Left forelimb (tissue), 1 donor: ENCODE measurements around the gene KPRP.

Experiments used
- DNase-seq: peaks from one replicate; pipeline ENCODE4 v3.0.0-alpha.2; 2018; ENCODE audit warnings: low spot score

Gene KPRP, protein sequence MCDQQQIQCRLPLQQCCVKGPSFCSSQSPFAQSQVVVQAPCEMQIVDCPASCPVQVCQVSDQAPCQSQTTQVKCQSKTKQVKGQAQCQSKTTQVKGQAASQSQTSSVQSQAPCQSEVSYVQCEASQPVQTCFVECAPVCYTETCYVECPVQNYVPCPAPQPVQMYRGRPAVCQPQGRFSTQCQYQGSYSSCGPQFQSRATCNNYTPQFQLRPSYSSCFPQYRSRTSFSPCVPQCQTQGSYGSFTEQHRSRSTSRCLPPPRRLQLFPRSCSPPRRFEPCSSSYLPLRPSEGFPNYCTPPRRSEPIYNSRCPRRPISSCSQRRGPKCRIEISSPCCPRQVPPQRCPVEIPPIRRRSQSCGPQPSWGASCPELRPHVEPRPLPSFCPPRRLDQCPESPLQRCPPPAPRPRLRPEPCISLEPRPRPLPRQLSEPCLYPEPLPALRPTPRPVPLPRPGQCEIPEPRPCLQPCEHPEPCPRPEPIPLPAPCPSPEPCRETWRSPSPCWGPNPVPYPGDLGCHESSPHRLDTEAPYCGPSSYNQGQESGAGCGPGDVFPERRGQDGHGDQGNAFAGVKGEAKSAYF

DNA sequence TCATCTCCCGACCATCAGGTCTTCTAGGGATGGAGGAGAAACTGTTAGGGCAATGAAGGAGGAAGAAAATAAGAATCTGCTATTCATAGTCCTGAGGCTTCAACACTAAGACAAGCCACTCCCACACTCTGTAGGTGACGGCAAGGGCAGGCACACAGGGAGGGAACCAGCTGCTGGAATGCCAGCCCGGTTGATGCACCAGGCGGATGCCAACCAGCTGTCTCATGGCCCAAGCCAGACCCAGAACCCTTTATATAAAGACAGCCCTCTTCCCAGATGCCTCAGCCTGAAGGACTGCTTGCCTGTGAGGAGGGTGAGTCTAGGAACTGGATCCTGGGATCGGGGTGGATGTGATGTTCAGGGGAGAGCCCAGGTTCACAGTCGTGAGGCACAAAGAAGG is at the start of gene KPRP:
Gene KPRP (plus strand): TSS at position 279 of the 400 bp plus-strand sequence. CDS start 1,564 bp downstream, outside the sequence.
- no peak for DNase-seq

DNA sequence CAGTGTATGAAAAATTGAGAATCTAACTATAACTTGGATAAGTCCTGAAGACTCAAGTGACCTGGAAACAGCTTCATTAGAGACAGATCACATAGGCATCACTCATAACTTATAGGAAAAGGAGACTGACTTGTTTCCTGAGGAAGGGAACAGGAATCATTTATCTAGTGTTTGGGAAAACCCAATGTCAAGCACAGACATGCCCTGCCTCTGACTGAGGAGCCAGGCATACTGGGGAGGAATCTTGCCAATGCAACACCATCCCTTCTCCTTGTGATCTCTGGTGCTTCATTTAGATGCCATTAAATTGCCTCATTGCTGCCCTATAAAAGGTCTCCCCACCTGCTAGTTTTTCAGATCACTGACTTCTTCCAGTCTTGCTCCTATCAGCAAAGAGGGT is 39.6 kb upstream of the KPRP start:
- DNase-seq: no peak

DNA sequence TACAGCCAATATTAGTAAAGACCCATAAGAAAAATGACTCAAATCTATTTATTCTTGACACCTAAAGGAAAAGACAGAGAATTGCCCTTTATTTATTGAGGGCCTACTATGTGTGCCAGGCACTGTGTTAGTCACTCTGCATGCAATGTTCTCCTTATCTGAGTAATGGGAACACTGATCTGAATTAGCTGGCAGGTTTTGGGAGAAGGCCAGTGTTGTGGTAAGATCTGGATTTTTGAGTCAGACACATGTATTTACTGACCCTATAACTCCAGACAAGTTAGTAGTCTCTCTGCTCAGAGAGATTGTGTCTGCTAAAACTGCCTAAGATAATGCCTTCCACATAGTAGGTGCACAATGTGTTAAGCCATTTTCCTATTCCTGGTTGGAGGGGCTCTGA is 32.6 kb upstream of the KPRP start:
- DNase-seq: no peak

DNA sequence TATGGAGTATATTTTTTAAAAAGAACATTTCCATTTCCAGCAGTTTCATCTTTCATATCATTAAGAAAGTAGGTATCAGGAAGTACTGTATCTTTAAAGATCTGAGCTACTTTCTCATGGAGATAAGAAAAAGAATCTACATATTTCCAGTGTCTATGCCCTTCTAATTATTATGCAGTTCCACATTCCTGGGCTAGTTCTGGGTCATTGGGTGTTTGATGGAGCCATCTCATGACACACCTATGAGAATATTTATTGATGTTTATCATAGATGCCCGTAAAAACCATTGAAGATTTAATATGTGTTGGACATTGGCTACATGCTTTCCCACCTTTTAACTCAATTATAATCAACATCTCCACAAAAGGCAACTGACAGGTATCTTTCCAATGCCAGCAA is 28.8 kb upstream of the KPRP start:
- no peak for DNase-seq

DNA sequence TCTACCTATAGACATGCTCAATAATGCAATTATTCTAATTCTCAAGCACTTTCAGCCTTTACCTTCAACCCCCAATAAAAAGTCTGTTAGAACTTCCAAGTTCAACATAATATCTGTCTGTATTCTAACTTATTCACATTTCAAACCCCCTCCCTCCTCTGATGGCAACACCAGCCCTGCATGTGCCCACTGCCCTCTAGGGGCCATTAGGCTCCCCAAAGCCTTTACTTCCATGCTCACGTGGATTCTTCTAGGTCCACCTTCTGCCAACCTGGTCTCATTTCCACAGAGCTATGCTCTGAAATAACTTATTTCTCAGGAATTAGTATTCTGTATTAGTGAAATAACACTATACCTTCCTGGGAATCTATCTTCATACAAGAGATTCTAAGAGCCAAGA is 22.2 kb upstream of the KPRP start:
- no peak for DNase-seq

DNA sequence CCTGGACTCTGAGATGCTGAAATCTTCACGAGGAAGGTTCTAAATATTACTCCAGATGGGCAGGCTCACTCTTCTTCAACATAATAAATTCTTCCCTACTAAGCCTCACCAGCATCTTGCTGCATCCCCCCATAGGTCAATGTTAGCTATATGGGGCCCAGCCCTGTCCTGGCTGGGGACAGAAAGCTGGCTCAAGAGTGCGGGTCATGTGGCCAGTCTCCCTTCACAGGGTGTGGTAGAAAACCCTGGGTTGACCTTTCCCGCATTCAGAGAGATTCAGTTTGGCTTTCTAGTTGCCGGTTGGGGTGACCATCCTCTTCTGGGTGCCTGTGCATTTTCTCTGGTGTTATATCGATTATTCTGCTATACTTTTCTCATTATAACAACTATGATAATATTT is 19.8 kb upstream of the KPRP start:
- DNase-seq: no peak

DNA sequence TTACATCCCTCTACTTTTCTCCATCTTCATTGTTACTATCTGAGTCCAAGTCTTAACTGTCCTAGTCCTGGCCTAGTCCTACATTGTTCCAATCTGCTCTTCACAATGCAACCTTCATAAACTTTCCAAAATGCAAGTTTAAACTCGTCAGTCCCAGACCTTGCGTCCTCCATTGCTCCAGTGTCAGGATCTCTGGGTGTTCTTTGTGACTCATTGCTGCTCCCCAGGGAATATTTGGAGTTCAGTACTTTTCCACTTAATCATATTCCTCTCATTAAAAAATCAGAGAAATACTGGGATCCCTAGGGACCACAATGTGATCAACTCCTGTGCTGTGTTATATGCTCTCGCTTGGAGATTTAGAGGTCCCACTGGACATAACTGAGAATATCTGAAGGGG is 18.0 kb upstream of the KPRP start:
- DNase-seq: no peak

DNA sequence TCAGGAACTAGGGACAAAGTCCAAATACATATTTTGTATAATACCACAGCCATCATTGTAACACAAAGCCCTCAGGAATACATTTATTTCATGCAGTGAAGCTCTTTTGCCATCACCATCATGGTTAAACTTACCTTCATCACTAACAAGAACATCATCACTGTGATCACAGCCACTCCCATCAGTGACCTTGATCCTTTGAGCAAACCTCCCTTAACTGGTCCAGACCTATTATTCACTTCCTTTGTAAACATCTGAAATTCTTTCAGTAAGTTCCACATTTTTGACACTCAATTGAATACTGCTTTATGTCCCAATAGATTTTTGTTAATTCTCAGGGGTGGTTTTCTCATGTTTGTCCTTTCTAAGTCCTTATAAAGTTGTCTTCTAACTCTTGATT is 16.2 kb upstream of the KPRP start:
- DNase-seq: no peak

DNA sequence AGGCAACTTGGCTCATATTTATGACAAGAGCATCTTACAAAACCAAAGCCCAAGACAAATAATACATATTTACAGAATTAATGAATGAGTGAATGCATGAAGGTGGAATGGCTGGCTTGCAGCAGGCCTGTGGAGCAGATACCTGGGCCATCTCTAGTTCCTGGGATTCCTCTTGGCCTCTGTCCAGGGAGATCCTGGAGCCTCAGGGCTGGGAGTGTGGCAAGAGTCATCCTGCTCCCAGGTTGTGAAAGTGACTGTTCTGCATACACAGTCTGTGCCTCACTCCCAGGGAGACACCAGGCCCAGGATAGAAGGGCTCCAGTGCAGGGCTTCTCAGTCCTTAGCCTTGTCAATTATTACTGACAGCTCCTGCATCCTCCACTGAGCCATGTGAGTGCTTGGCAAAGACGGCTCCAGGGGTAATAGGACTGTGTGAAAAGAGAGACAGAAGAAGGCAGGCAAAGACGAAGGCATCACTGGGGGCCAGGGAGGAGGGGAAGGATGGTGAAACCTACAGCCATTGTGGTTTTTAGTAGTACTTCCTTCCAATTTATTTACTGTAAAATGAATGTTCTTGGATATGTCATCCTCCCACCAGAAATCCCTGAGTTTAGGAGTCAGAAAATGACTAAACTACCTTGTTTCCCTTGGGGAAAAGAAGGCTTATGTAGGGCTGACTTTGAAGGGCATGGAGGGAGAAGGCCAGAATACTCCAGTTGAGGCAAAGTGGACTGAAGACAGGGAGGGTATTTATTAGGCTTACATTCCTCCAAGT is 14.3 kb upstream of the KPRP start:
- no peak for DNase-seq

DNA sequence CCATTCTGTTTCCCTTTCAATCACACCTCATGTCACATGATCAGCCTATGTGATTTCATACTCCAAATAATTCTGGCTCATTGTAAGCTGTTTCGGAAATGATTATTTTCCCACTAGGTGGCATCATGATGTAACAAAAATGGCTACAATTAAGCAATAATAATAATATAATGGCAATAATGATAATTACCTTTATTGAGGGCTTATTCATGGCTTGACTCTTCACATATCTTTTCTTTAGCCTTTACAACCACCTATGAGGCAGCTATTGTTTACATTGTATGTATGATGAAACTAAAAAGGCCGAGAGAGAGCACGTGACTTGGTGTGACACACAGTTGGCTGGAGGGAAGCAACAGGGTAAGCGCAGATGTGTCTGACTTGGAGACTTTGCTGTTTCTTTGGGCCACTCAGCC is 12.5 kb upstream of the KPRP start:
- no peak for DNase-seq

DNA sequence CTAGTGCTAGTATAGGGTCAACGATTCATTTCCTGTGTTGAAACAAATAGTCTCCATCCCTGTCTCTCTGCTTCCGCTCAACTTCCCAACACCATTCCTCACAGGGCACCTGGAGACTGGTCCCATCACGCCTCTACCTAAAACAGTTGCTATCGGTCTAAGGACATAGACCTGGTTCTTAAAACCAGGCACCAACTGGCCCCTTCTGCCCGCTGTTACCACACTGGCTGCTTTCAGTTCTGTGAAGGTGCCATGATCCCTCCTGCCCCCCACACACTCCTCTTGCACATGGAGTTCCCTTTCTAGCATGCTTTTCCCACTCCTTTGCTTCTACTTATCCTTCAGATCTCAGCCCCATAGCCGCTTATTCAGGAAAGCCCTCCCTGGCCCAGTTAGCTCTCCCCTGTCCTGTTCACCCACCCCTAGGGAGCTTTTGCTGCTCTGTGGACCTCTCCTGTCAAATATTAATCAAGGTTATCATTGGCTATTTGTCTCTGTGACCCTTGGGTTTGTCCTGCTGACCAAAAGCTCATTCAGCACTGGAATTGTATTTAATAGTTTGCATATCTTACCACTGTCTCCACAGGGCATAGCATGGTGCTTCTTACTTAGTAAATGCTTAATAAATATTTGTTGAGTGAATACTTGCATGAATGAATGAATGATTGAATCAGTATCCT is 11.9 kb upstream of the KPRP start:
- no peak for DNase-seq

DNA sequence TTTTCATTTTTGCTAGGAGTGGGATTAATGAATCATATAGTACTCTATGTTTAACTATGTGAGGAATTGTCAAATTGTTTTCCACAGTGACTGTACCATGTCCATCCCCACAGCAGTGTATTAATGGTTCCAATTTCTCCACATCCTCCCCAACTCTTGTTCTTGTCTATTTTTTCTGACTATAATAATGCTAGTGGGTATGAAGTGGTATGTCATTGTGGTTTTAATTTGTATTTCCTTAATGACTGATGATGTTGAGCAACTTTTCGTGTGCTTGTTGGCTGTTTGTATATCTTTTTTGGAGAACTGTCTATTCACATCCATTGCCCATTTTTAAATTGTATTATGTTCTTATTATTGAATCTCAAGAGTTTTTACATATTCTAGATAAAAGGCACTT is 10.0 kb upstream of the KPRP start:
- DNase-seq: no peak

DNA sequence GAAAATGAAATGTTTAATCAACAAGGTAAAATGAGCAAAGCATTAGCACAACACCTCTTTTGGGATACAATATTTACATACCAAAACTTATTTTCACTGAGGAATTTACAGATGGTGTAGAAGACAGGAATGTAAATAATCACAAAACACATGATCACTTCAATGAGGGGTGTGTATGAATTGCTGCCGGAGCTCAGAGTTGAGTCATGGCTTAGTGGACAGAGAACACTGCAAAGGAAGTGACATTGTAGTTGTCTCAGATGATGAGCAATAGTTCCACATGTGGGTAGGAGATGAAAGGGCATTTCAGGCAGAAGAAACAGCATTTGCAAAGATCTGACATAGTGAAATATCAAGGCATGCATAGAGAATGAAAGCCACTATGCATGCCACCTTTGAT is 5.6 kb upstream of the KPRP start:
- DNase-seq: no peak

DNA sequence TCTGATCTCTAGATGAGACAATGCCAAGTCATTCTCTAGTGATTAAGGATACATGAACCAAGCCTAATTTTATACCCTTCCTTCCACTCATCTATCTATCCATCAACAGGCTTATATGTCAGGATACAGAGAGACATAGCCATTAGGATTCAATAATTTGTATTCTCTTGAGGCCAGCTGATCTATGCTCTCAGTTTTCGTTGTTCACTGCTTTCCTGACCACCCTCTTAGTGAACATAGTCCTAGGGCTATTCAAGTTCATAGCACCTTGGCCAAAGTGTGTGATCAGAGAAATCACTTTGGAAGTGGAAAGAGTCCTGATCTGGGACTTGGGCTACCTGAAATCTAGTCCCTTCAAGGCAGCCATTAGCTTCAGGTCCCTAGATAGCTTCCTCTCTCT is 4.2 kb upstream of the KPRP start:
- DNase-seq: no peak

DNA sequence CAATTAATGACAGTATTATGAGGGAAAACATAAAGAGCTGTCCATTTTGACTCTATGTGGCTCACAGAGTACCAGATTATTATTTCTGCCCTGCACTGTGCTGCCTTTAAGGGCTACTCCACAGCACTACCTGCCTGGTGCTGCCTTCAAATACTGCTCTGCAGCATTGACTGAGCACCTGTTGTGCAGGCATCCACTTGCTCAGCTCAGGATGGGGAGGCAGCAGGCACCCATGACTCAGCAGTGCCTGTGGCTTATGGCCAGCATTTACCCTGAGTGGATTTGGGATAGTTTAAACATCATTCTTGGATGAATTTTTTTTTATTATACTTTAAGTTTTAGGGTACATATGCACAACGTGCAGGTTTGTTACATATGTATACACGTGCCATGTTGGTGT is 953 bp upstream of the KPRP start:
- no peak for DNase-seq

DNA sequence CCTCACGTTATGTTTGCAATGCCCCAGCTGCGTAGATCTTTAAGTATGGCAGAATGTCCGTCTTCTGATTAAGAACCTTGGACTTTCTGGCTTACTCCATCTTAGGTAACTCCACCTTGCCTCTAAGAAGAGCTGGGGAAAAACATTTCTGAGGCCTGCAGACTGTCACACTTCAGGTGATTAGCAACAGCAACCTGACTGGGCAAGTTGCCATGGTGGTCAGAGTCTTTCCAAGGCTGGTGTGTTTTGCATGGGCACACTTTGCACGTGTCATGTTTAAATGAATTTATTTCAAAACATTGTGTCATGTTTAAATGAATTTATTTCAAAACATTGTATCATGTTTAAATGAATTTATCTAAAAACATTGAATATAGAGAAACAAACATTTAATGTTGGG is 811 bp downstream of the KPRP start:
- no peak for DNase-seq

DNA sequence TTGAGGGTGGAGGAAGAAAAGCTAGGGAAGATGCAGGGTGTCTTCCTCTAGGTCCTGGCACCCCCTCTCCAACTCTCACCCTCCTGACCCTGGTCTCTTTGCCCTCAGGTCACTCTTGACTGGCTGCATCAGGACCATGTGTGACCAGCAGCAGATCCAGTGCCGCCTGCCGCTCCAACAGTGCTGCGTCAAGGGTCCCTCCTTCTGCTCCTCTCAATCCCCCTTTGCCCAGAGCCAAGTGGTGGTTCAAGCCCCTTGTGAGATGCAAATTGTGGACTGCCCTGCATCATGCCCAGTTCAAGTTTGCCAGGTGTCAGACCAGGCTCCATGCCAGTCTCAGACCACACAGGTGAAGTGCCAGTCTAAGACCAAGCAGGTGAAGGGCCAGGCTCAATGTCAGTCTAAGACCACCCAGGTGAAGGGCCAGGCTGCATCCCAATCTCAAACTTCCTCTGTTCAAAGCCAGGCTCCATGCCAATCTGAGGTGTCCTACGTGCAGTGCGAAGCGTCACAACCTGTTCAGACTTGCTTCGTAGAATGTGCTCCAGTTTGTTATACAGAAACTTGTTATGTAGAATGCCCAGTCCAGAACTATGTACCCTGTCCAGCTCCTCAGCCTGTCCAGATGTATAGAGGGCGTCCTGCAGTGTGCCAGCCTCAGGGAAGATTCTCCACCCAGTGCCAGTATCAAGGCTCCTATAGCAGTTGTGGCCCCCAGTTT is 1.8 kb downstream of the KPRP start:
- DNase-seq: no peak

DNA sequence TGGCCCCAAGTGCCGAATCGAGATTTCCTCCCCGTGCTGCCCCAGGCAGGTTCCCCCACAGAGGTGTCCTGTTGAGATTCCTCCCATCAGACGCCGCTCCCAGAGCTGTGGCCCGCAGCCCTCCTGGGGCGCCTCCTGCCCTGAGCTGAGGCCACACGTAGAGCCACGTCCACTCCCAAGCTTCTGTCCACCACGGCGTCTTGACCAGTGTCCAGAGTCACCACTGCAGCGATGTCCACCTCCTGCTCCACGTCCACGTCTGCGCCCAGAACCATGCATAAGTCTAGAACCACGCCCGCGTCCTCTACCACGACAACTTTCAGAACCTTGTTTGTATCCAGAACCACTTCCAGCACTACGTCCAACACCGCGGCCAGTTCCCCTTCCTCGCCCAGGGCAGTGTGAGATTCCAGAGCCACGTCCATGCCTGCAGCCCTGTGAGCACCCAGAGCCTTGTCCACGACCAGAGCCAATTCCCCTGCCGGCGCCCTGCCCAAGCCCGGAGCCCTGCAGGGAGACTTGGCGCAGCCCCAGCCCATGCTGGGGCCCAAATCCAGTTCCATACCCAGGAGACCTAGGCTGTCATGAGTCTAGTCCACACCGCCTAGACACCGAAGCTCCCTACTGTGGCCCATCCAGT is 2.8 kb downstream of the KPRP start:
- no peak for DNase-seq

DNA sequence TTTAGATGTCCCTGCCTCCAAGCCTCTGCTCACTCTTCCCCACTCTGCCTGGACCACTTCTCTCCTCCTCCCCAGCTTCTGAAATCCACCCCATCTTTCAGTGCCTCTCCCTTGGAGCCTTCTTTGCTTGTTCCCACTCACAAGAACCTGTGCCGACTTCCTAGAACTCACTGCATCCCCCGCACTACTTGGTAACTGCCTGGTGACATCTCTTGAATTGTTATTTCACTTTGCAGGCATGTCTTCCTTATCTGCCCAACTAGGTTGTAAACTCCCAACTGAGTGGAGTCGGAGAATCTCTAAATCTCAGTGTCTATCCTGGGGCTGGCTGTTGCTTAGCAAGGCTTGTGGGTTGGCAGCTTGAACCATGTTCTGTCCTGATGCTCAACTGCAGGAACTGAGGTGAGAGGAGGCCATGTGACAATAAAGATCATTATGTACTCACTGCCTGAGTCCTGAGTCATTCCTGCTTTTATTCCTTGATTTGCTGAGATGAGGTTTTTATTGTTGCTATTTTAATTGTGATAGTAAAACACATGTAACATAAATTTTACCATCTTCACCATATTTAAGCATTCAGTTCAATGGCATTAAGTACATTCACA is 3.9 kb downstream of the KPRP start:
- no peak for DNase-seq

DNA sequence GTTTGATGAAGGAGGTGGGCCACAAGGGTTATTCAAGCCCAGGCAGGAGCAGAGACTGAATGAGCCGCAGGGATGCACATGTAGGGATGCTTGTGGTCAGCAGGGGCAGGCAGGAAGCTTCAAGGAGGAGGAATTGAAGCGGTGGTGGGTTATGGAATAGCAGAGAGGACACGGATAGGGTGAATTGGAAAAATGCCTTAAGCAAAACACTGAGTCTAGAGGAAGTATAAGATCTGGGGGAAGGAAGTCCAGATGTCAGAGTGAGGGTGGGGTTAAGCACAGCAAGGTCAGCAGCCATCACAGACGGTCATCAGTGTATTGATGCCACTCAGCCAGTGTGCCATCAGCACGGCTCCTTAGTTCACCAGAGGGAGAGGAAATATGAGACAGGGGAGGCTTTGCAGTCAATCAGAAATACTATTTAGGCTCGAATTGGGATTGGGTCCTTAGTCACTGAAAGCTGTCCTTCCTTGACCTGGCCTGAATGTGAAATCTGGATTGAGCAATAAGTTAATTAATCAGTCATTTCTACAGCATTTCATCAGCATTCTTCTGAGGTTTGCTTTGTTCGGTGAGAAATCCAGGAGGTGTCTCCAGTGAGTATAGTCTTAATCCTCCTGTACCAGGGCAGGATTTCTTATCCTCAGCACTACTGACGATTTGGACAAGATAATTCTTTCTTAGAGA is 11.2 kb downstream of the KPRP start:
- DNase-seq: no peak
